HG03571 (cell line): ENCODE data around the gene JAK1.
"Not testable (repeated sequence)": the region's sequence is repeated elsewhere in the genome, so short reads cannot be mapped to it uniquely, and the experiment has no call there.

Experiments
- ATAC-seq: cut with Tn5 transposase; IDR thresholded peaks from one replicate; pipeline ENCODE4 v1.9.1; 2021; ENCODE audit not compliant: unreplicated experiment

The JAK1 gene

DNA sequence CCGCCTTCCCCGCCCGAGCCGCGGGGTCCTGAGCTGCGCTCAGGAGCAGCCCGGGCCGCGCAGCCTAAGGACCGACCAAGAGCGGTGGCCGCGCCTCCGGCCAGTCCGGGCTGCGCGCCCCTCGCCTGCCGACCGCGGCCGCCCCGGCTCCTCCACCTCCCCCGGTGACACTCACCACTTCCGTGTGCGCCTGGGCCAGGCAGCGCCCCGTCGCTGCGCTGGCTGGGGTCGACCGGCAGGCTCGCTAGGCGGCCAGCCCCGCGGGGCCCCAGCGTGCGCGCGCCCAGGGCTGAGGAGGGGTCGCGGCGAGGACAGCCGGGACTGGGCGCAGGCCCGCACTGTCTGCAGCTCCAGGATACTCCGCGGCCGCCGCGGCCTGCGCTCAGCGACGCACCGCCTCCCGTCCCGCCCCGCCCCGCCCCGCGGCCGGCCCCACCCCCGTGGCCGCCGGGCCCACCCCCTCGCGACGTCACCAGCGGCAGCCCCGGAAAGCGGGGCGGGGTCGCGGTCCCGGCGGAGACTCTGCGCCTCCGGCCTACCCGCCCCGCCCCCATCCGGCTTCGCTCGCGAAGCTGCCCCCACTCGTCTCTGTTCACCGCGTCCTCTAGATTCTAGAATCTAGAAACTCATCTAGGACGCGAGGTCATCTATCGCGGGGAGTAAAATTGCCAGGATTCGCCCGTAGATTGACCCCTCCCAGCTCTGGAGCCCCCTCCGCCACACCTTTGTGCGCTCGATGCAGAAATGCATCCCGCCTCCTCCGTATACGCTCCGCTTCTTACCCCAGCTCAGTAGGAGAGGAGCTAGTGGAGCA lies at the start of gene JAK1:
Gene JAK1 (minus strand): TSS at position 392 of the 814 bp plus-strand sequence. CDS start 80,285 bp downstream, outside the sequence.
- ATAC-seq = peak; percentile 76

DNA sequence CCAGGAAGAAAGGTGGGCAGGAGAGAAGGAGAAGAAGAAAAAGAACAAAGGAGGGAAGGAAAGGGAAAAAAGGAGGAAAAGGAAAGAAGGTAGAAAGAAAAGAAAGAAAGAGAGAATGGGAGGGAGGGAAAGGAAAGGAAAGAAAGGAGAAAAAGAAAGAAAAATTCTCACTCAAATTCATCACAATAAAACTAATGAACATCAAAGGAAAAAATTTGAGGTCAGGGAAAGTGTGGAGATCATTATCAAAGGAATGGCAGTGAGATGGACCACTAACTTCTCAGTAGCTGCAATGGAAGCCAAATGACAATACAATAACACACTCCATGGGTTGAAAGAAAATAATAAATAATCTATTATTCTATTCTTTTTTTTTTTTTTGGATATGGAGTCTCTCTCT lies 48.0 kb upstream of the JAK1 start:
- no peak for ATAC-seq

DNA sequence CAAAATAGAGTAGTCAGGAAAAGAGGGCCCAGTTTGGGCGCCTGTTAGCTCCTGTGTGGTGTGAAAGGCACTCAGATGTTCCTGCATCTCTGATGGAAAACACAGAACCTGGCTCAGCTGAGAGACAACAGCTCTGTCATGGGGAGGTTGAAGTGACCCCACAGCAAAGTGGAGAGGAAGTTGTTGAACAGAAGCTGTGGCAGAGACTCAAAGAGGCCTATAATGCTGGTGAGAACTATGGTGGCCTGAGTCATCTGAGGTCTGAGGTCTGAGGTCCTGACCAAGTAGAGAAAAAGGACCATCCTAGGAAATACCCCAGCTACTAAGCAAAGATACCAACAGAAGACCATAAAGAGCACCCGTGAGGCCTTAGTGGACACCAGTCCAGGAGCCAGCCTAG lies 45.6 kb upstream of the JAK1 start:
- no peak for ATAC-seq

DNA sequence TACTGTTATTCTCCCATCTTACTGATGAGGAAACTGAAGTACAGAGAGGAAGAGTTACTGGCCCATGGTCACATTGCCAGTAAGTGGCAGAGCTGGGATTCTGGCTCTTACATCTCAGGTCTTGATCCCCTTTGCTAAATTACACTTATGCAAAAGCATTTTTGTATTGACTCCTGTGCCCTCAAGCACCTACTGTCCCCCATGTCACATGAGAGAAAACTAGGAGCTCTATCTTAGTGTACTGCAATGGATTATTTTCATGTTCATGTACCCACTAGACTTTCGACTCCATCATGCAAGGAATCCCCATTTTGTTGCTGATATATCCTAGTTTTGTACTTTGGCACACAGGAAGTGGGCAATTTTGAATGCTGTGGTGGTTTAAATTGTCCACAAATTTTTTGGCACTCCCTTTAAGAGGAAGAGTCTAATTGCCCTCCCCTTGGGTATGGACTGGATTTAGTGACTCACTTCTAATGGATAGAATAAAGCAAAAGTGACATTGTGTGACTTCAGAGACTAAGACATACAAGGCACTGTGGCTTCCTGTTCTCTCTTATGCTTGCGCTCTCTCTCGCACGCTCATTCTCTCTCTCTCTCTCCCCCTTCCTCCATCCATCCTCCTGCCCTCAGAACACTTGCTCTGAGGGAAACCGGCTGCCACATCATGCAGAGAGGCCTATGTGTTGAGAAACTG lies 43.5 kb upstream of the JAK1 start:
- ATAC-seq = no peak

DNA sequence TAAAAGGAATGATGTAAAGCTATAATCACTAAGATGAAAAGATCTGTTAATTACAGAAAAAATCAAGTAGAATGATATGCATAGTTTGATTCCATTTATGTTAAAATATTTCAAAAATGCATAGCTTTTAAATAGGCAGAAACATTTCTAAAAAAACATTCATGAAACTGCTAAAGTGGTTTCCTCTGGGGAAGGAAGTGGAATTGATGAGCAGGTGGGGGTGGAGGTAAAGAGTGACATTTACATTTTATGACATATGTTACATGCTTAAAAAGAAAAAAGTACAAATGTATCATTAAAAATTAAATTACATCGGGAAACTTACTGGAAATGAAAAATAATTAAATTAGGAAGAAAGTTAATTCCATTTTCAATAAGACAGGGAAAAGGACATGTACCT lies 42.8 kb upstream of the JAK1 start:
- no peak for ATAC-seq

DNA sequence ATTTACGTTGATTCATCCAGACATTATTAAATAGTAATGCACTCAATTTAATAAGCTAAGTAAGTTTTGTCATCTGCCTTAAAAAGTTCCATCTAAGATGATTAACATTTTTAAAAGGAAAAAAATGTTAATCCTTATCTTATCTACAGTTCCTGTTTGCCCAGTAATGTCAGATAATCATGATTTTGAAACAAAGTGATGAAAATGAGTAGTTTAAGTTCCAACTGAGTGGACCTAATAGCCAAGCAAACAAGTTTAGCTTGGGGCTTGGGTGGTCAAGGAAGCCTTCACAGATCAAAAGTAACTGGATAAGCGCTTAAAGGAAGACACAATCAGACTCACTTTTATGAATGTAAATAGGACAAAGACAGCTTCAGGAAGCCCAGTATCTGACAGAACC lies 40.5 kb upstream of the JAK1 start:
- no peak for ATAC-seq

DNA sequence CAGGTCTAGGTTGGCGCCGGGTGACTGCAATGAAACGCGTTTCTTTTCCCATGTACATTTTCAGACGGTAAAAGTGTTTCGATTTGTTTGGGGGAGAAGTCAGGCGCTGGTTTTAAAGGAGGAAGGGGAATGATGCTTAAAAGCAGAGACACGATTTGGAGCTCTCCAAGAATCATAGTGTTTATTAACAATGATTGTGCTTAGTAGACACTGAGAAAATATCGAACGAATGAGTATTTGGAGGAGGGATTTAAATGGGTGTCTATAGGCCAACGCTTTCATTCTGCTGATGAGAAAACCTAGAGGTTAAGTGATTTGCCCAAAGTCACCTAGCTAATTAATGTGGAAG lies 36.9 kb upstream of the JAK1 start:
- ATAC-seq = no peak

DNA sequence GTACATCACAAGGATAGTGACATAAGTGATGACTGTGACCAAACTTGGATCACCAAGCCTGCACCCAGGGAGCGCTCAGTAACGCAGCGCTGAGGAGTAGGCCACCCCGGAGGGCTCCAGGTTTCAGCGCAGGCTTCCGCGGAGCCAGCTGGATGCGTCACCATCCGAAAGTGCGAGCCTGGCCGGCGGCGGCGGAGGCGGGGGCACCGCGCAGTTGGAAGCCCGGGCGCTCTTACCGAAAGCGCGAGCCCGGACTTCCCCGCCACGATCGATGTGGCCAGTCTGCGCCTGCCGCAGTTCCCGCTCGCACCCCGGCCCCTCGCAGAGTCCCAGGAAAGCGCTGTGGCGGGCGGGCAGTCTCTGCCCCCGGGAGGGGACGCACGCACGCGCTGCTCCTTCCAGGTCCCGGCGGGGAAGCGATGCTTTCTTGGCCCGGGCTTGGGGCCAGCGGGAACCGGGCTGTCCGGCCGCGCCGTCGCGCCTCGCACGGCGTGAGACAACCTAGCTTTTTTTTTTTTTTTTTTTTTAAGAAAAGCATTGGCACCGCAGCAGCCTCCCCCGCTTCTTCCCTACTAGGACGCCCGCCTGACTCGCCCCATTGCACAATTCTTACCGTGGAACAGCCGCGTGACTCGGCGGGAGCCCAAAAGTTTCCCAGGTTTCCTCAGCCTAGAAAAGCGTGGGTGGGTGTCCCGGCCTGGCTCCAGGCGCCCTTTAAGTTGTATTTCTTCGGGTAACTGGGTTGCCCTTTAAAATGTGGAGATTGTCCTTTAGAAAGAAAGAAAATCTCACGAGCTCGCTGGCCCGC lies 36.4 kb upstream of the JAK1 start:
- ATAC-seq = peak; percentile 87

DNA sequence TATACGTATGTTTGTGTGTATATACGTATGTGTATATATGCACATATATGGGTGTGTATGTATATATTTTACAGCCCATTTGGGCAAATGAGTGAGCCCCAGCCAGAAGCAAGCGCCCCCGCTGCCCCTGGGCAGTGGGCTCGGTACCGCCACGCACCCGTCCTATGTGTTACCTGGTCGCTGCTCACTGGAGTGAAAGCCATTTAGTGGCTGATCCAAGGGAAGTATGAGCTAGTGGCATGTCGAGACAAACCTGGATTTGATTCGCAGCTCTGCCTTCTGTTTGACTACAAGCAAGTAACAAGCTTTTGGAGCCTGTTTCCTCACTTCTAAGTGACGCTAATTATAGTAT lies 35.8 kb upstream of the JAK1 start:
- ATAC-seq = no peak

DNA sequence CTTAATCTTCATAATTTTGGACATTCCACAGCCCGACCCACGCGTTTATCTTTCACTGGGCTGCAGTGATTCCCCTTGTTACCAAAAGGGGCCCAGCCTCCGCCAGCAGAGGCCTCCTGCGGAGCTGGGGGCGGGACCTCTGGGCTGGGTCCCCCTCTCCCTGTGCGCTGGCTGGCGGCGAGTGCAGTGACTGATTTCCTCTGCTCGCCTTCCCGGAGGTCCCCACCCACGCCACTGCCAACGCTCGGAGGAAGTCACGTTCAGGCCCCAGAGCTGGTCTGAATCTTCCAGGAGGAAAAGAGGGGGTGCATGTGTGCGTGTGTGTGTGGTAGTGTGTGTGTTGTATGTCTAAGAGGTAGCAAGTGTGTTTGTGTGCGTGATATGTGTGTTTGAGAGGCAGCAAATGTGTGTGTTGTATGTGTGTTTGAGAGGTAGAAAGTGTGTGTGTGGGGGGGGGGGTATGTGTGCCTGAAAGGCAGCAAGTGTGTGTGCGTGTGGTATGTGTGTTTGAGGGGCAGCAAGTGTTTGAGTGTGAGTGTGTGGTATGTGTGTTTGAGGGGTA lies 35.0 kb upstream of the JAK1 start:
- no peak for ATAC-seq

DNA sequence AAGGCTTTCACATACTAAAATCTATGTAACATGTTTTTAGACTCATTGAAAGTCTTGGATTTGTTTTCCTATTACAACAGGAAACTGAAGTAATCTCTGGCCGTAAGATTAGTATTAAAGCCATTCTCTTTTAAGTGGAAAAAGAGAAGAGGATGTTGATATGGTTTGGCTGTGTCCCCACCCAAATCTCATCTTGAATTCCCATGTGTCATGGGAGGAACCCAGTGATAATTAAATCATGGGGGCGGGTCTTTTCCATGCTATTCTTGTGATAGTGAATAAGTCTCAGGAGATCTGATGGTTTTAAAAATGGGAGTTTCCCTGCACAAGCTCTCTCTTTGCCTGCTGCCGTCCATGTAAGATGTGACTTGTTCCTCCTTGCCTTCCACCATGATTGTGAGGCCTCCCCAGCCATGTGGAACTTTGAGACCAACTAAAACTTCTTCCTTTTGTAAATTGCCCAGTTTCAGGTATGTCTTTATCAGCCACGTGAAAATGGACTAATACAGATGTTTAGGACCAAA lies 32.1 kb upstream of the JAK1 start:
- not testable (repeated sequence) for ATAC-seq

DNA sequence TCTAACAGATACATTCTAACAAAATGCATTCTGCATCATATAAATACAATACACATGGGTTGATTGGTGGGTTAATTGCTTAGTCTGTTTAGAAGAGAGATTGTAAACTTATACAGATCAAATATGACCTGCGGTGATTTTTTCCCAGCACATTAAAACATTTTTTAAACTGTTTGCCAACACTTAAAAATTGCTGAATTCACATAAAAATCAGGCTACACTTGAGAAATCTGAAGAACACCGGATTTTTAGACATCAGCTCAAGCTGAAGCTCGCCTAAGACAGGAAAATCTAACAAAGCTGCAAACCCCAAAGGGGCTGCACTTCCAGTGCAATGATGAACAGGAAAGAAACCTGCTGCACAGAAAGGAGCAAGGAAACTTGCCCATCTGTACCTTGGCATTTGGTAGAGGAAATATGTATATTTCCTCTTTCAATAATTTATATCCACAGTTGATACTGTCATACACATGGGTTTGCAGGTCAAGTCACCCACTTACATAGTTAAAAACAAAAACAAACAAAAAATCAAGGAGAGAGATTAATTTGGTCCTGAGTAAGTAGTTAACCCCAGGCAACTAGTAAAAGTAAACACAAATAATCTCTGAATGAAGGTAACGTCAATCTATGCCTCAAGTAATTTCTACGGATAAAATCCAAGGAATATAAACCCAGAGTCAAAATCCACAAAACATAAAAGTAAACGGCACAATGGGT lies 30.4 kb upstream of the JAK1 start:
- no peak for ATAC-seq

DNA sequence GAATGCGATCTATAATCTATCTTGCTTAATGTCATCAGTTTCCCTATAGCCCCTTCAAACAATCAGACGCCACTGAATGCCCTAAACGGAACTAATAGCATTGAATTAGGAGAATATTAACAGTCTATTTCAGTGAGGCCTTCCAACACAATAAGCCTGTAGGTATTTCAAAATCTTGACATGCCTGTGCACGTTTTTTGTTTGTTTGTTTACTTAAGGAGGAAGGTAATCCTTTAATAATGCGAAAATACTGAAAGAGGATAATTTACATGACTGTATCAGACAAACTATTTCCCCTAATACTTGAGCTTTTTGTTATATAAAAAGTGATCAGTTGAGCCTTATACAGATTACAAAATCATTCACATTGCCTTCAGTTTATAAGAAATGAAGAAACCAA lies 29.0 kb upstream of the JAK1 start:
- ATAC-seq = no peak

DNA sequence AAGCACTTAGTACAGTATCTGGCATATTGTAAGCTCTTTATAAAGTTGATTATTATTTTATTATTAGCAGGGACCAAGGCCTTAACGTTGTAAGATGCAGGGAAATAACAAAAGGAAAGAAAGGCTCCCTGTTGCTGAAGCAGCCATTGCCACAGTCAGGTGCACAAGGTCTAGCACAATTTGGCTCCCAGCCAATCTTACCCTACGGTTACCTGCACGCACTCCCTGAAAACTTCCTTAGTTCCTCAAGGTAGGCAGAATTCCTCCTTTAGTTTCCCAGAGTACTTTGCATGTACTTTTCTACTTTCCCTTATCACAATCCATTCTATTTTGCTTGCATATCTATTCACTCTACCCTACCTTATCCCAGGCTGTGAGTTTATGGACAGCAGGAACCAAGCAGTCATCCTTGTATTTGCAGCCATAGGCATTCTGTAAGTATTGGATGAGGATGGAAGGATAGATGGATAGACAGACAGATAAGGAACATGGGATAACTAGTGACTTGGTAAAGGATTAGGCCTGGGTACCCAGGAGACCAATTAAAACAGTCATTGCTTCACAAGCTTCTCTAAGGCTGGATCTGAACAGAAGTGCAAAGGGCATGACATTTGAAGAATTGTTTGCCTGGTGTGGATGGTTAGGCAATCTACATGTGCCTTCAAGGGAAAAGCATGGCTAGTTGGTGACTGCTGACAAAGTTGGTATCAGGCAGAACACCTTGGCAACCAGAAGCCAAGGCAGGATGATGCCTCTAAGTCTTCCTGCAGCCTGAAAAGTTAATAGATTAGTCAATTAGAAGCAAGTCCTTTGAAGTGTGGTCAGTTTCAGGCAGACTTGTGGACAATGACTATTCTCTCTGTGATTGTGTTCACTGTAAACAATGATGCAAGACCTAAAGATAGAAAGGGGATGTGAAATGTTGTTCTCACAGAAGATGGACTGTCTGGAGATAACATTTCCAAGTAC lies 20.8 kb upstream of the JAK1 start:
- ATAC-seq = peak; percentile 99

DNA sequence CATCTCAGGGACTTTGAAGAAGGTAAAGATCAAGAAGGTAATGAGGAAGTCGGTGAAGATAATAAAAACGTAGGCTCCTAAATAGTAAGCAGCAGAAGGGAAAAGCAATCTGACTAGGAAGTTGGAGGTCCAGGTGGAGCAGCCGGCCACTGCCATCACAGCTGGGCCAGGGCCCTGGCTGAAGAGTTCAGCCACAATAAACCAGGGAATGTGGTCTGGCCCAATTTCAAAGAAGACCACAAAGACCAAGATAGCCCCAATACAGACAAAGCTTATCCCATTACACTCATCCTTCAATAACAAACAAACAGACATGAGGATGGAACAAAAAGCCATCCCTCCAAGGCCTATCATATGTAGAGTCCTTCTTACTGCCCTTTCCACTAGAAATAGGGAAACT lies 18.4 kb upstream of the JAK1 start:
- ATAC-seq = no peak

DNA sequence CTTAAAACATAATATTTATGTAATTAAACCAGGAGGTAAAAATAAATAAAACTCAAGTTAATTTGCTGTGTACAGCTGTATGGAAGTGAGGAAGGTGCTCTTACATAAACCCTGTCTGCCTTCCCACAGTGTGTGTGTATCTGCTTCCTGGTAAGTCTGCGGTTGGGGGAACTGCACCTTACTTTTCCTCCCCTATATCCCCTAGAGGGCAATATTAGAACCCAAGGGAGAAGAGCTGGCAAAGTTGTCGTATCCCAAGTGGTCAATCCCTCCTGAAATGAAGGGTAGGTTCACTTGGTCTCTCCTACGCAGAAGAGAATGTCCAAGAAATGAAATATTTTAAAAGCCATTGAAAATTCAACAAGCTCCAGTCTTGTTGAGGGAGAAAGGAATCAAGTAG lies 17.8 kb upstream of the JAK1 start:
- no peak for ATAC-seq

DNA sequence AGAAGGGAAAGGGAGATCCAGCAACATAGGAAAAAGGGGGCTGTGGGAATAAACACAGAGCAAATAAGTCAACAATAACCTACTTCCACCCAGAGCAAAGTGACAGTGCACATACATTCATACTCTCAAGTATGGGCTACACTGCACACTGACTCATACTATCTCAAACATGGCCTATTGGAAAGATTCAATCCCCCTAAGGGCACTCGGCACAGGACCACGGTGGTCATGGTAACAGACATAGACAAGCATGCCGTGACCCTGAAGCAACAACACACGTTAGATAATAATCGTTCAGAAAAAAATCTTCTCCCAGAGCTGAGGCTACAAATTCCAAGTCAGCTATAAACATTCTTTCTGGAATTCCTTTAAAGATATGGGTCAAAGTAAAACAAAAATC lies 16.8 kb upstream of the JAK1 start:
- ATAC-seq = no peak

DNA sequence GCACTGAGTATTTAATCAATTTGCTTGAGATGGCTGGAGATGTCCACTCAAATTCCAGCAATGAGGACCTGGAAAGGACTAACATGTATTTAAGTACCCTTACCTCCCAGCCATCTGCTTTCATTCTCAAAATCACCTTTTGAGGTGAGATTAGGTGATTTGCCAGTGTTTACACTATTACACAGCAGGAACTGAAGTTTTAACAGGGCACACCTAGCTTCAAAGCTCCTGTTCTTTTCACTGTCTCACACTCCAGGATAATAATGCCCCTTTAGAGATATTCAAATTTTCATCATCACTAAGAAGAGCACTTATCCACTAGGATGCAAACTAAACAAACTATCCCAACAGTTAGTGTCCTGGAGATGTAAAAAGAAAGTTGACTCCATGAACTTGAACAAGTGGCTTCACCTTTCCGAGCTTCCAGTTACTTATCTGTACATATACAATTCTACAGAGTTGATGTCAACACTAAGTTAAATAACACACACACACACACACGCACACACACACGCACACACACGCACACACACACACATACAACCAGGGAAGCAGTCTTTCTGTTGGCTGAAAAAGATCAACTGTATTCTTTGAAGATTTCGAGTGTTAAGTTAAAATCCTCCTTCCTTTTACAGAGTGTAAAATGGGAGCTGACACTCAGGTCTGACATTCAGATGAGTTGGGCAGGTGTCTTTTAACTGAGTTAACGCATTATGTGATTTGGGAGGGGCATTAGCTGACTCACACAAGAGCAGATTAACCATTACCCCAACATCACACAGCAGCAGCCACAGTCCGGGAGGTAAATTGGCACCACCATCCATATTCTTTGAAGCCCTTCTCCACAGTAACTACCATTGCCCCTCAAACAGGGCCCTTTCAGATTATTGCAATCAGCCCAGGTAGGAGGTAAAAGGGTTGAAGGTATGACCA lies 15.5 kb upstream of the JAK1 start:
- ATAC-seq = no peak
